Measurements from ENCODE around the gene MIR17HG.
A peak's percentile ranks its signal among the peaks of the same experiment; 100 is the strongest.

The MIR17HG gene

DNA sequence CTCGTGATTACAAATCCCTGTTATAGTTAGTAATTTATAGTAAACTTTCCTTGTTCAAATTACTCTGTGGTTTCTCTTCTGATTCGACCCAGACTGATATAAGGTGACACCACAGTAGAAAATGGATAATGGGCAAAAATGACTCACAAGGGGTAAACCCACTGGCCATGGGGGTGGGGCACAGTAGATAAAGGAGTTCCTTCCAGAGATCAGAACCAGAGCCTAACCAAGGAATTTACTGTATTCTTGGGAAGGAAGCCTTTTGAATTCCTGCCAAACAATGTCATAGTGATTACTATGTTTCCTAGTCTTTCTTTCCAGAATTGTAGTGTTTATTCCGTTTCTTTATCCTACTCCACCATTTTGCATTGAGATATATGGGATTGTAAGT lies 21.9 kb downstream of the MIR17HG start:
- DNase-seq, result peak; percentile 50

DNA sequence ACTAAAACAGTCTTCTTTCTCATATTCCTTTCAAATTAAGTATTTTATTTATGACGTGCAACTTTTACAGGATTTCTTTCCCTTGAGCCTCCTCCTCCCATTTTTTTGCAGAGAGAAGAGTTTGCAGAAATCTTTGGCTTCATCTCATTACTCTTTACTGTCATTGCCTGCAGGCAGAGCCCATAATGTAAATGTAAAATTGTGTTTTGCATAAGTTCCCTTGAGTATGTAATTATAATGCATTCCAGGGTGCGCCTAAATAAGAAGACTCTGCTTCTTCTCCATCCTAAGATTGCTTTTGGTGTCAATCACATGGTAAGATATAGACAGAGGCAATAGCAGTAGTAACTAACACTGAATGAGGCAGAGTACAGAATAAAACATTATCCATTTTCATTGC lies 23.0 kb downstream of the MIR17HG start:
- no peak for DNase-seq

- DNase-seq, result no peak
Observed at GRCh38 chr13:91372911-91373310, 25.4 kb downstream of the MIR17HG start.

- DNase-seq, result peak; percentile 79
Observed at GRCh38 chr13:91375116-91375729, 27.7 kb downstream of the MIR17HG start.

DNA sequence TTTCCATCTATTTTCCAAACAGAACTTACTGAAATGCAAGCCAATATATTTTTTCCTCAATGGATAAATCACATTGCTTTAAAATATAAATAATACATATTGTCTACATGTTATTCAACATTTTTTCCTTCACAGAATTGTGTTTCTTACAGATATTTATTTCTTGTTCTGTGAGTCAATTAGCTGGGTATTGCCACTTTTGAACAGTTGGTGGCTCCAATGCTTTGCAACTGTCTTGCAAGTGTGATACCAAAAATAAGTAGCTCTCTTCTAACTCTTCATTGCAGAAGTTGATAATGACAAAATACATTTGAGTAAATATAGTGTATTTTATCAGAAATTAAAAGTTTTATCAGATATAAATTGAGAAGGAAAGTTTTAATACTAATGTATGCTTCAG lies 33.9 kb downstream of the MIR17HG start:
- DNase-seq, result peak; percentile 71

DNA sequence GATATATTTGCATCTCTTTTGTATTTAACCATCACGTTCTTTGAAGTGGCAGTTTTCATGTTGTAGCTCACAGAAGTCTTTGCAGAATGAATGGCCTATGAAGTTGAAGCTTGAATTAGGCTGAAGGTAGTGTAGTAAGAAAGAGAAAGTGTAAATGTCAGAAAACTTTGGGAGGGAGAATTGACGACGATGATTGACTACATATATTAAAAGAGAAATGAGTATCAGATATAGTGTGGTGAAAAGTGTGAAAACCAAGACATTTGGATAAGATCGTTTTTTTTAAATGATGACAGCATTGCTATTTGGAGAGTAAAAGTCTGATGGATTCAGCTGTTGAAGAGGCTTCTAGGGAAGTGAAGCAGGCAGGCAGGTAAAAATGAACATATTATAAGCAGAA lies 36.3 kb downstream of the MIR17HG start:
- DNase-seq, result no peak

GRCh38 chr13:91384896-91385295 lies 37.4 kb downstream of the MIR17HG start:
- DNase-seq, result no peak

GRCh38 chr13:91389186-91389585 lies 41.7 kb downstream of the MIR17HG start:
- DNase-seq, result no peak

DNA sequence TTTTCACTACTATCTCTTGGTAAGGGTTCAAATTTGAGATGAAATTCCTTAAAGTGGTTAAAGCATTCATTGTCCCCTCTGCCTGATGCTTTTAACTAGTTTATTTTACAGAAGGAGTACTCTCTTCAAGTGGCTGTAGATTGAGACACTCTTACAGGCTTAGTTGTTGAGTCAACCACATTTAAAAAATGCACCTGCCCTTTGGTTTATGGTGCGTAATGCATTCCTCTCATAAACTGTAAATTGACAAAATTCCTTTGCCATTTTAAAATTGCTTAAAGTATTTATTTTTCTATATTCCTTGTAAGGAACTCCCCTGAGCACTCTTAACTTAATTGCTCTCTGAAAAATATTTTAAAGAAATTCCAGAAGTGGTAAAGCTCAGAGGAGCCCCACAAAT lies 50.1 kb downstream of the MIR17HG start:
- DNase-seq, result no peak

GRCh38 chr13:91398413-91399188 lies 51.1 kb downstream of the MIR17HG start, which contains the start of gene GPC5:
TSS of gene GPC5 (plus strand) at chr13:91398621.
- DNase-seq, result peak; percentile 77

GRCh38 chr13:91399189-91400062 lies 51.9 kb downstream of the MIR17HG start:
- no peak for DNase-seq

GRCh38 chr13:91400063-91400399 lies 52.5 kb downstream of the MIR17HG start:
- DNase-seq, result no peak

DNA sequence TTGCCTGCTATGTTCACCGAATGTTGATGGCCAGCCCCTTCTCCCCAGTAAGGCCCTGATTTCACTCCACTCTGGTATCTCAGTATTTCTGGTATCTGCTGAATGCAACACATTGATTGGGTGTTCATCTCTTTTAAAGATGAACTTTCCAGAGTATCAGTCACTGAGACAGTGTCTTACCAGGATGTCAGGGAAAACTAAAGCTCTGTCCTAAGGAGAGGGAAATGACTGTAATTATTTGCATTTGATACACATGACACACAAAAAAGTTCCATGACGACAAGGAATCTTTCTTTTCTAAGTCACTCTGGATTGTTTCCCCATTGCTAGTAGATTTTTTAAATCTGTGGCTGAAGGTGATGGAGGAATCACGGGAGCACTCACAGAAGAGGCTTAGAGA lies 53.2 kb downstream of the MIR17HG start:
- no peak for DNase-seq

DNA sequence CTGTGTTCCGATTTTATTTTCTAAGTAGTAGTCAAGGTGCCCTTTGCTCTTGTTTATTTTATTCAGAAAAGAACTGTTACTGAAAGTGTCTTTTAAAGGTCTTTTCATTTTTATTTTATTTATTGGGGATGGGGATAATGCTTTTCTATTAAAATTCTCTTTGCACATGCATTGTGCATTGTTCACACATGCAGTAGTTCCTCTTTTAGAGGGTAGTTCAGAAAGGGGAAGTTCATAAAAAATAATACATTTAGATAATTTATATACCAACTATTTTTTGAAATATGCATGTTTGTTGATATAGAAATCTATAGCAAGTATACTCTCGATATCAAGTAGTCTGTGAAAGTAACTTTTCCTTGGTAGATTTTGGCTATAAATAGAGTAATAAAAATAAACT lies 54.4 kb downstream of the MIR17HG start:
- DNase-seq, result peak; percentile 68

All from OCI-M1 (cell line).